T-helper 1 cell (primary cell): ENCODE measurements around the gene SECISBP2.

Experiments
- DNase-seq, 5 donors: peaks; one replicate each; pipeline ENCODE4 v3.0.0-alpha.2; 2012 to 2020

SECISBP2 gene

GRCh38 chr9:89350988-89351557 lies 32.8 kb downstream of the SECISBP2 start:
- DNase-seq, result no peak

GRCh38 chr9:89351584-89352300 lies 33.4 kb downstream of the SECISBP2 start:
- DNase-seq, result no peak

- DNase-seq, result no peak
These were observed 34.2 kb downstream of the SECISBP2 start for GRCh38 chr9:89352451-89352850.

GRCh38 chr9:89352874-89353649 lies 34.8 kb downstream of the SECISBP2 start:
- DNase-seq, result no peak

- no peak for DNase-seq
These were observed 35.7 kb downstream of the SECISBP2 start for GRCh38 chr9:89353989-89354388.

- no peak for DNase-seq
These were observed 36.2 kb downstream of the SECISBP2 start for GRCh38 chr9:89354471-89354870.

- no peak for DNase-seq
These were observed 38.5 kb downstream of the SECISBP2 start for GRCh38 chr9:89356782-89357181.

- DNase-seq, result no peak
These were observed 39.3 kb downstream of the SECISBP2 start for GRCh38 chr9:89357331-89358197.

- no peak for DNase-seq
These were observed 40.1 kb downstream of the SECISBP2 start for GRCh38 chr9:89358376-89358916.

- DNase-seq, result no peak
These were observed 40.7 kb downstream of the SECISBP2 start for GRCh38 chr9:89358985-89359384.

- DNase-seq, result no peak
These were observed 41.5 kb downstream of the SECISBP2 start for GRCh38 chr9:89359751-89360261.

- DNase-seq, result no peak
These were observed 42.2 kb downstream of the SECISBP2 start for GRCh38 chr9:89360465-89360864.

GRCh38 chr9:89361031-89361430 lies 42.7 kb downstream of the SECISBP2 start:
- DNase-seq, result no peak

GRCh38 chr9:89361816-89362646 lies 43.7 kb downstream of the SECISBP2 start:
- peak in 1 of 5 donors; percentile 2 for DNase-seq

GRCh38 chr9:89362647-89363310 lies 44.5 kb downstream of the SECISBP2 start:
- DNase-seq, result peak in 1 of 5 donors; percentile 3

GRCh38 chr9:89363311-89363670 lies 45.0 kb downstream of the SECISBP2 start:
- no peak for DNase-seq

- no peak for DNase-seq
These were observed 45.8 kb downstream of the SECISBP2 start for GRCh38 chr9:89363921-89364665.

- DNase-seq, result no peak
These were observed 46.6 kb downstream of the SECISBP2 start for GRCh38 chr9:89364666-89365531.

- DNase-seq, result no peak
These were observed 47.2 kb downstream of the SECISBP2 start for GRCh38 chr9:89365532-89365912.
